Heart right ventricle (tissue), 16 donors: ENCODE data around the gene PHACTR3. TPM values are rescaled to one million over a fixed set of nuclear protein-coding genes. Genes with fewer than 3 reads are reported as not detected.

ENCODE experiments used
- ATAC-seq, 8 donors: fragments of 200-7000 bp; cut with Tn5 transposase; one replicate each; pipeline ENCODE4 v1.9.1; 2020; ENCODE audit warnings: mild to moderate bottlenecking in 8 of 8, moderate library complexity in 8 of 8, moderate number of reproducible peaks in 1 of 8
- DNase-seq, 2 donors: peaks; one replicate each; pipeline ENCODE4 v3.0.0-alpha.2; 2020
- H3K27ac ChIP-seq, 10 donors: fragments of 200-600 bp; sonication (generic) in 2 of 10; one replicate each; pipeline versions ENCODE4 v1.5.0 to v1.8.0; 2020 to 2022; ENCODE audit warnings: mild to moderate bottlenecking in 3 of 10
- H3K27me3 ChIP-seq, 7 donors: fragments of 200-600 bp; one replicate each; pipeline ENCODE4 v1.8.0; 2021 to 2022; ENCODE audit warnings: mild to moderate bottlenecking in 2 of 7
- H3K36me3 ChIP-seq, 9 donors: fragments of 200-600 bp; sonication (generic) in 1 of 9; one replicate each; pipeline versions ENCODE4 v1.5.0 to v1.8.0; 2020 to 2022; ENCODE audit warnings: mild to moderate bottlenecking in 2 of 9
- H3K4me1 ChIP-seq, 9 donors: fragments of 200-600 bp; sonication (generic) in 1 of 9; one replicate each; pipeline versions ENCODE4 v1.5.0 to v1.8.0; 2020 to 2022; ENCODE audit warnings: mild to moderate bottlenecking in 4 of 9
- H3K4me3 ChIP-seq, 10 donors: fragments of 200-600 bp; sonication (generic) in 2 of 10; one replicate each; pipeline versions ENCODE4 v1.5.0 to v1.8.0; 2020 to 2022; ENCODE audit warnings: mild to moderate bottlenecking in 7 of 10, moderate library complexity in 2 of 10
- H3K9me3 ChIP-seq, 11 donors: fragments of 200-600 bp in 10 of 11; sonication (generic) in 2 of 11; one replicate each; pipeline versions ENCODE4 v1.5.0 to v1.8.0; 2013 to 2022; ENCODE audit warnings: mild to moderate bottlenecking in 2 of 11, control low read depth in 1 of 11, moderate library complexity in 1 of 11
- CTCF ChIP-seq, 9 donors: fragments of 200-600 bp; sonication (generic) in 2 of 9; IDR thresholded peaks; one replicate each; pipeline versions ENCODE4 v1.5.0 to v1.8.0; 2021 to 2022; ENCODE audit warnings: antibody characterized with exemption in 9 of 9, mild to moderate bottlenecking in 5 of 9, moderate library complexity in 1 of 9
- WGBS, 2 donors: extraction: QIAGEN DNeasy Blood & Tissue Kit; methylation state at CpG; one replicate each; pipeline ENCODE4 v1.1.7; 2013; ENCODE audit warnings: inconsistent platforms in 1 of 2; 5-methylcytosine and 5-hydroxymethylcytosine counted together
- intact Hi-C, 10 donors: fragments of 100-400 bp; cut with DNase I; formaldehyde crosslinking; loops; one replicate each; pipeline versions ENCODE4 v1.11.1 to v1.14.2; 2022
- polyA plus RNA-seq, 2 donors: library from polyadenylated mRNA; stranded (reverse); fragments of 200-250 nt; gene quantifications; one replicate each; pipeline ENCODE4 v1.2.3, GENCODE V29; 2013
- total RNA-seq, 10 donors: library from RNA; stranded (reverse); fragmentation: NEBNext Ultra II Directional in 3 of 10; extraction: Animal tissue kit (Norgen Biotek cat#: 25700) in 3 of 10; gene quantifications; one replicate each; pipeline versions ENCODE4 v1.2.1 to v1.2.4, GENCODE V29; 2021 to 2023
- donor health status: Arrhythmogenic right ventricular cardiomyopathy.
- donor health status: ischemic (EF 13 %, LVEDD 7.1; RV severe dilation, severe dysfunction).
- donor health status: healthy with polysubstance abuse.
- donor health status: DM: no; HTN: yes; CAD: no.
- donor health status: DM: no; HTN: no; CAD: no.
- donor health status: ischemic (EF 25% LVEDD 6.9; RV normal size, moderate dysfunction).
- donor health status: ischemic (EF 25% LVEDD 5.7; RV mildly dilated, moderate dysfunction).
- donor health status: healthy.
- donor health status: DM: yes; HTN: yes; CAD: no.
- donor health status: Ischemic cardiomyopathy.
- donor health status: ischemic (EF 35%, LVEDD 5.7; RV mildly dilated, moderate dysfunction).
- donor health status: nonischemic (EF 11% LVEDD 7.7; RV severe dilation, severe dysfunction).
- donor health status: DM: yes; HTN: yes; CAD: no.
- donor health status: PGD.
- donor health status: ischemic (EF 29% LVEDD 5.4; RV normal size, mild dysfunction).
- donor health status: nonischemic (EF 23%, LVEDD 6.1; RV moderate dilation, normal function).

Gene PHACTR3
- total and polyA plus RNA-seq, 12 donors = 0.51 to 24.1 (median 3.7) TPM

GRCh38 chr20:59625214-59625922, 21.0 kb downstream of the PHACTR3 start:
- 84% methylated on average over 14 of the region's 14 CpGs for WGBS, 2 donors
- Histone ChIP-seq H3K4me1 (no peaks in the 10 kb centered on the region), H3K36me3 (no peaks in the 10 kb centered on the region), H3K9me3 (no peaks in the 10 kb centered on the region), H3K27ac (no peak overlapping the region), H3K4me3 (no peak overlapping the region), H3K27me3 (peaks cover 0 to 23% (median 3%) of the 10 kb centered on the region in 7 donors)
- ATAC-seq (no peak), DNase-seq (no peak)
- intact Hi-C loops = no loop called here
- TF ChIP-seq CTCF (IDR thresholded peaks at IDR 0.05) = no peak

GRCh38 chr20:59627298-59627697, 23.0 kb downstream of the PHACTR3 start:
- DNase-seq (no peak), ATAC-seq (no peak)
- no peaks in the 10 kb centered on the region for H3K4me1 ChIP-seq
- intact Hi-C loops = no loop called here
- no peak overlapping the region for H3K27ac ChIP-seq
- WGBS, 2 donors = 81% methylated on average over 3 of the region's 3 CpGs
- no peak for TF ChIP-seq CTCF (IDR thresholded peaks at IDR 0.05)
- no peak overlapping the region for H3K4me3 ChIP-seq
- H3K9me3 ChIP-seq = no peaks in the 10 kb centered on the region
- peaks cover 0 to 23% (median 0%) of the 10 kb centered on the region in 7 donors for H3K27me3 ChIP-seq
- H3K36me3 ChIP-seq = no peaks in the 10 kb centered on the region

GRCh38 chr20:59628171-59628570, 23.8 kb downstream of the PHACTR3 start:
- Histone ChIP-seq H3K27ac (no peak overlapping the region), H3K36me3 (no peaks in the 10 kb centered on the region), H3K4me1 (no peaks in the 10 kb centered on the region), H3K4me3 (no peak overlapping the region), H3K27me3 (peaks cover 0 to 23% (median 0%) of the 10 kb centered on the region in 7 donors), H3K9me3 (no peaks in the 10 kb centered on the region)
- ATAC-seq (no peak), DNase-seq (no peak)
- TF ChIP-seq CTCF (IDR thresholded peaks at IDR 0.05) = no peak
- intact Hi-C loops = no loop called here
- WGBS, 2 donors = 78% methylated on average over 15 of the region's 15 CpGs

- Histone ChIP-seq H3K27ac (no peak overlapping the region), H3K36me3 (no peaks in the 10 kb centered on the region), H3K4me3 (no peak overlapping the region), H3K27me3 (peaks cover 0 to 23% (median 0%) of the 10 kb centered on the region in 7 donors), H3K9me3 (no peaks in the 10 kb centered on the region), H3K4me1 (no peaks in the 10 kb centered on the region)
- TF ChIP-seq CTCF (IDR thresholded peaks at IDR 0.05) = no peak
- WGBS, 2 donors = 84 to 90% methylated on average over 15 of the region's 16 CpGs
- no peak for ATAC-seq
- intact Hi-C loops = no loop called here
- no peak for DNase-seq
Measured at GRCh38 chr20:59629141-59630045, 25.1 kb downstream of the PHACTR3 start.
